Tongue (tissue), 2 donors: ENCODE data around the gene LAMA5. TPM values are rescaled to one million over a fixed set of nuclear protein-coding genes. Genes with fewer than 3 reads are reported as not detected.

Experiments used
- DNase-seq: peaks from one replicate; pipeline ENCODE4 v3.0.0-alpha.2; 2015
- total RNA-seq: library from RNA; depleted of rRNA; stranded (reverse); fragments of >200 nt; gene quantifications from one replicate; pipeline ENCODE4 v1.2.3, GENCODE V29; 2014

Gene LAMA5
- total RNA-seq, 1 donor from 2014 or later = 96.6 TPM

- no peak for DNase-seq
These were observed 40.6 kb downstream of the LAMA5 start for GRCh38 chr20:62326559-62326958.

- no peak for DNase-seq
These were observed 41.8 kb downstream of the LAMA5 start for GRCh38 chr20:62325172-62325905.

- DNase-seq = no peak
These were observed 42.9 kb downstream of the LAMA5 start for GRCh38 chr20:62323980-62324906.

- no peak for DNase-seq
These were observed 43.7 kb downstream of the LAMA5 start for GRCh38 chr20:62323146-62323979.

GRCh38 chr20:62322492-62323041 lies 44.5 kb downstream of the LAMA5 start:
- DNase-seq = no peak

- DNase-seq = no peak
These were observed 45.1 kb downstream of the LAMA5 start for GRCh38 chr20:62321975-62322374.

GRCh38 chr20:62321521-62321948 lies 45.6 kb downstream of the LAMA5 start:
- no peak for DNase-seq

GRCh38 chr20:62320581-62321354 lies 46.3 kb downstream of the LAMA5 start:
- no peak for DNase-seq

GRCh38 chr20:62319346-62319909 lies 47.7 kb downstream of the LAMA5 start:
- DNase-seq = no peak

GRCh38 chr20:62318400-62319345 lies 48.4 kb downstream of the LAMA5 start:
- no peak for DNase-seq

- no peak for DNase-seq
These were observed 49.9 kb downstream of the LAMA5 start for GRCh38 chr20:62317167-62317655.

GRCh38 chr20:62316331-62317166 lies 50.6 kb downstream of the LAMA5 start:
- no peak for DNase-seq

GRCh38 chr20:62315773-62316172 lies 51.3 kb downstream of the LAMA5 start:
- DNase-seq = no peak

GRCh38 chr20:62314711-62315302 lies 52.3 kb downstream of the LAMA5 start:
- DNase-seq = no peak

GRCh38 chr20:62314339-62314638 lies 52.8 kb downstream of the LAMA5 start:
- DNase-seq = no peak

GRCh38 chr20:62313460-62314338 lies 53.4 kb downstream of the LAMA5 start:
- no peak for DNase-seq

GRCh38 chr20:62313021-62313420 lies 54.1 kb downstream of the LAMA5 start:
- no peak for DNase-seq

GRCh38 chr20:62312662-62312977 lies 54.5 kb downstream of the LAMA5 start:
- no peak for DNase-seq
